ENCODE results near the gene PIGV. TPM values are rescaled to one million over a fixed set of nuclear protein-coding genes. Genes with fewer than 3 reads are reported as not detected.

The PIGV gene
- total and polyA plus RNA-seq, 12 donors = 6.7 to 43.1 (median 28.4) TPM

DNA sequence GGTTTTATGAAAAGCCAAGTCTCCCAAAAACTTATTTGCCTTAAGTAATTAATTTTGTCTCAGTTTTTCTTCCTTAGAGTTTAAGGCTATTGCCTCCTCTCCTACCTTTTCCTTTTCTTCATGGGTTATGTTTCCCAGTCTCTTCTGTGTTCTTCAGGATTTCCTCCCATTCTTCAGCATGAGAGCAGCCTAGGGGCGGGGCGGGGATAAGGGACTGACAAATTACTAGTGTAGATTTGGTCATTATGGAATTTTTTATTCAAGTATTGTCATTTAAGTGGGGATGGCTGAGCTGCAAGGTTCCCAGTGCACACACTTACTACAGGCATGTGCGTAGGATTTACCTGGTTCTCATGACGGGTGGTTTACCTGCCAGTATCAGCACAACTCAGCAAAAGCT is 35.2 kb upstream of the PIGV start:
- Histone ChIP-seq H3K4me3 (no peak overlapping the region), H3K9me3 (replicated peaks in 1 of 3) (no peaks in the 10 kb centered on the region), H3K27me3 (no peaks in the 10 kb centered on the region), H3K4me1 (replicated peaks in 1 of 2) (peaks cover 23 to 66% of the 10 kb centered on the region in 2 donors), H3K36me3 (replicated peaks in 1 of 2) (peaks cover 0 to 15% of the 10 kb centered on the region in 2 donors), H3K27ac (peak overlapping the region in 2 of 5 donors; percentile 49 to 69)
- intact Hi-C loops (cut with DNase I) = no loop called here
- WGBS, 4 donors = 88 to 93% (median 88%) methylated on average over 4 of the region's 4 CpGs
- peak in 1 of 7 donors; percentile 26 for DNase-seq
- TF ChIP-seq, protein P1, sequence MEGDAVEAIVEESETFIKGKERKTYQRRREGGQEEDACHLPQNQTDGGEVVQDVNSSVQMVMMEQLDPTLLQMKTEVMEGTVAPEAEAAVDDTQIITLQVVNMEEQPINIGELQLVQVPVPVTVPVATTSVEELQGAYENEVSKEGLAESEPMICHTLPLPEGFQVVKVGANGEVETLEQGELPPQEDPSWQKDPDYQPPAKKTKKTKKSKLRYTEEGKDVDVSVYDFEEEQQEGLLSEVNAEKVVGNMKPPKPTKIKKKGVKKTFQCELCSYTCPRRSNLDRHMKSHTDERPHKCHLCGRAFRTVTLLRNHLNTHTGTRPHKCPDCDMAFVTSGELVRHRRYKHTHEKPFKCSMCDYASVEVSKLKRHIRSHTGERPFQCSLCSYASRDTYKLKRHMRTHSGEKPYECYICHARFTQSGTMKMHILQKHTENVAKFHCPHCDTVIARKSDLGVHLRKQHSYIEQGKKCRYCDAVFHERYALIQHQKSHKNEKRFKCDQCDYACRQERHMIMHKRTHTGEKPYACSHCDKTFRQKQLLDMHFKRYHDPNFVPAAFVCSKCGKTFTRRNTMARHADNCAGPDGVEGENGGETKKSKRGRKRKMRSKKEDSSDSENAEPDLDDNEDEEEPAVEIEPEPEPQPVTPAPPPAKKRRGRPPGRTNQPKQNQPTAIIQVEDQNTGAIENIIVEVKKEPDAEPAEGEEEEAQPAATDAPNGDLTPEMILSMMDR (IDR thresholded peaks at IDR 0.05) = no peak
- TF ChIP-seq POLR2A (IDR thresholded peaks at IDR 0.05) = no peak

DNA sequence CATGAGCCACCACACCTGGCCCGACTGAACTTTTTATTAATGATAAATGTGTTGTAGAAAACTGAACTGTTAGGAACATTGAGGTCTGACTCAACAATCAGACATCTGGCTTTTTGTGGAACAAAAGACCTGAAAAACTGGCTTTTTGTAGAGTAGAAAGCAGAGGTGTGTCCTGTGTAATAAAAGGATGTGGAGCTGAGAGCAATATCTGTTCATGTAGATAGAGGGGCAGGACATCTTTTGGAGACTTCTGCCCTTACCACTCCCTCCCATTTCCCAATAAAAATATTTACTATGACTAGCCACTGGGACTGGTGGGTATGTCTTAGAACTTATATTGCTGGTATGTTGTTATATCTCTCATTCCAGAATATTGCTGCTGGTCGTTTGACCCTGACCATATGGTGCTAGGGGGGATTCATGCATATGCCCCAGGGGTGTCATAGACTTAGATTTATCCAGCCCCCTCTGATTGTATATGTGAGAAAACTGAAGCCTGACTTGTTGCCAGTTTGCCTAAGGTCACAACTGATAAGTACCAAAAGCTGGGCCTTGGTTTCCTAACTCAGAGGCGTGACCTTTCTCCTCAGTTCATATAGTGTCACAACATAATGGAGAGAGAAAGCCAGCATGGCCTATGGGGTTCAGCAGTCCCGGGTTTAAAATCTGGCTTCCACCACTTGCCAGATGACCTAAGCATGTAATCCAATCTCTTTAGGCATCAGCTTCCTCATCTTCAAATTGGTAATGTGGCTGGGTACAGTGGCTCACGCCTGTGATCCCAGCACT is 33.5 kb upstream of the PIGV start:
- H3K9me3 ChIP-seq (replicated peaks in 1 of 3) = no peaks in the 10 kb centered on the region
- peaks cover 0 to 15% of the 10 kb centered on the region in 2 donors for H3K36me3 ChIP-seq (replicated peaks in 1 of 2)
- no peaks in the 10 kb centered on the region for H3K27me3 ChIP-seq
- WGBS, 4 donors = 68 to 79% (median 72%) methylated on average over 5 of the region's 5 CpGs
- peaks cover 14 to 53% of the 10 kb centered on the region in 2 donors for H3K4me1 ChIP-seq (replicated peaks in 1 of 2)
- intact Hi-C loops (cut with DNase I) = no loop called here
- DNase-seq = peak in 1 of 7 donors; percentile 22
- peak overlapping the region in 2 of 5 donors; percentile 9 to 49 for H3K27ac ChIP-seq
- TF ChIP-seq, protein P1 (IDR thresholded peaks at IDR 0.05) = no peak
- no peak for TF ChIP-seq POLR2A (IDR thresholded peaks at IDR 0.05)
- no peak overlapping the region for H3K4me3 ChIP-seq

GRCh38 chr1:26758358-26758757 is 29.4 kb upstream of the PIGV start:
- H3K27ac ChIP-seq = no peak overlapping the region
- no peak for DNase-seq
- H3K4me1 ChIP-seq (replicated peaks in 1 of 2) = peaks cover 10 to 20% of the 10 kb centered on the region in 2 donors
- peaks cover 0 to 33% of the 10 kb centered on the region in 2 donors for H3K36me3 ChIP-seq (replicated peaks in 1 of 2)
- intact Hi-C loops (cut with DNase I) = no loop called here
- H3K27me3 ChIP-seq = no peaks in the 10 kb centered on the region
- 94 to 100% (median 98%) methylated on average over 2 to 3 of the region's 3 CpGs for WGBS, 4 donors
- no peaks in the 10 kb centered on the region for H3K9me3 ChIP-seq (replicated peaks in 1 of 3)
- TF ChIP-seq POLR2A (IDR thresholded peaks at IDR 0.05) = no peak
- TF ChIP-seq, protein P1 (IDR thresholded peaks at IDR 0.05) = no peak
- no peak overlapping the region for H3K4me3 ChIP-seq

GRCh38 chr1:26759531-26759930 is 28.2 kb upstream of the PIGV start:
- TF ChIP-seq POLR2A (IDR thresholded peaks at IDR 0.05) = no peak
- TF ChIP-seq, protein P1 (IDR thresholded peaks at IDR 0.05) = no peak
- no peak for DNase-seq
- peaks cover 0 to 9% of the 10 kb centered on the region in 2 donors for H3K4me1 ChIP-seq (replicated peaks in 1 of 2)
- no peaks in the 10 kb centered on the region for H3K27me3 ChIP-seq
- H3K4me3 ChIP-seq = no peak overlapping the region
- H3K27ac ChIP-seq = no peak overlapping the region
- no peaks in the 10 kb centered on the region for H3K9me3 ChIP-seq (replicated peaks in 1 of 3)
- H3K36me3 ChIP-seq (replicated peaks in 1 of 2) = peaks cover 0 to 45% of the 10 kb centered on the region in 2 donors
- intact Hi-C loops (cut with DNase I) = no loop called here

Data from adrenal gland (tissue), 12 donors.